Activated T-helper 1 cell treated with Interleukin-2 at 50 U/mL for 16 hours (primary cell): Measurements from ENCODE around the gene RCAN2.

Experiments used
- DNase-seq: peaks from one replicate; pipeline ENCODE4 v3.0.0-alpha.2; 2020; ENCODE audit warnings: low read depth

Gene RCAN2

GRCh38 chr6:46491201-46491627 lies at the start of gene RCAN2:
TSS of gene RCAN2 (minus strand) at chr6:46491449.
- no peak for DNase-seq

- DNase-seq, result no peak
Measured at GRCh38 chr6:46539866-46540265, 48.6 kb upstream of the RCAN2 start.

GRCh38 chr6:46538800-46539480 lies 47.7 kb upstream of the RCAN2 start:
- no peak for DNase-seq

- DNase-seq, result no peak
Measured at GRCh38 chr6:46530896-46531295, 39.6 kb upstream of the RCAN2 start.

GRCh38 chr6:46528961-46529750 lies 37.9 kb upstream of the RCAN2 start:
- no peak for DNase-seq

GRCh38 chr6:46526607-46527006 lies 35.4 kb upstream of the RCAN2 start:
- no peak for DNase-seq

- no peak for DNase-seq
Measured at GRCh38 chr6:46525583-46525982, 34.3 kb upstream of the RCAN2 start.

GRCh38 chr6:46521464-46521971 lies 30.3 kb upstream of the RCAN2 start:
- DNase-seq, result no peak

- DNase-seq, result no peak
Measured at GRCh38 chr6:46517202-46517601, 26.0 kb upstream of the RCAN2 start.

GRCh38 chr6:46513533-46513932 lies 22.3 kb upstream of the RCAN2 start:
- no peak for DNase-seq

GRCh38 chr6:46511320-46511719 lies 20.1 kb upstream of the RCAN2 start:
- DNase-seq, result no peak

- no peak for DNase-seq
Measured at GRCh38 chr6:46510651-46511050, 19.4 kb upstream of the RCAN2 start.

- no peak for DNase-seq
Measured at GRCh38 chr6:46509981-46510510, 18.8 kb upstream of the RCAN2 start.

- no peak for DNase-seq
Measured at GRCh38 chr6:46509063-46509462, 17.8 kb upstream of the RCAN2 start.

- no peak for DNase-seq
Measured at GRCh38 chr6:46507426-46507825, 16.2 kb upstream of the RCAN2 start.

- DNase-seq, result no peak
Measured at GRCh38 chr6:46505693-46506512, 14.7 kb upstream of the RCAN2 start.

- DNase-seq, result no peak
Measured at GRCh38 chr6:46504242-46504641, 13.0 kb upstream of the RCAN2 start.

- no peak for DNase-seq
Measured at GRCh38 chr6:46502486-46503119, 11.4 kb upstream of the RCAN2 start.

GRCh38 chr6:46501136-46502089 lies 10.2 kb upstream of the RCAN2 start:
- DNase-seq, result no peak

GRCh38 chr6:46500382-46500781 lies 9.1 kb upstream of the RCAN2 start:
- no peak for DNase-seq
